Islet of Langerhans (tissue), 1 donor: ENCODE measurements around the gene AFF3.

Experiments
- FAIRE-seq: peaks from one replicate; lab custom pipeline; 2011; peaks lifted over from hg19 to GRCh38; lab: Jason Lieb, UNC

AFF3 gene

GRCh38 chr2:100041385-100041784, 101.0 kb downstream of the AFF3 start:
- FAIRE-seq, result no peak

GRCh38 chr2:100040906-100041305, 101.5 kb downstream of the AFF3 start:
- no peak for FAIRE-seq

- FAIRE-seq, result no peak
Observed at GRCh38 chr2:100039291-100039980, 103.0 kb downstream of the AFF3 start.

- no peak for FAIRE-seq
Observed at GRCh38 chr2:100038011-100038410, 104.4 kb downstream of the AFF3 start.

GRCh38 chr2:100036793-100037192, 105.6 kb downstream of the AFF3 start:
- no peak for FAIRE-seq

GRCh38 chr2:100036026-100036425, 106.4 kb downstream of the AFF3 start:
- FAIRE-seq, result no peak

GRCh38 chr2:100034431-100034830, 108.0 kb downstream of the AFF3 start:
- FAIRE-seq, result no peak

GRCh38 chr2:100033976-100034375, 108.4 kb downstream of the AFF3 start:
- no peak for FAIRE-seq

GRCh38 chr2:100031604-100032003, 110.8 kb downstream of the AFF3 start:
- no peak for FAIRE-seq

GRCh38 chr2:100029460-100029859, 112.9 kb downstream of the AFF3 start:
- no peak for FAIRE-seq

GRCh38 chr2:100021791-100022340, 120.5 kb downstream of the AFF3 start:
- no peak for FAIRE-seq

GRCh38 chr2:100019499-100019898, 122.9 kb downstream of the AFF3 start:
- no peak for FAIRE-seq

- no peak for FAIRE-seq
Observed at GRCh38 chr2:100018341-100019193, 123.8 kb downstream of the AFF3 start.

- no peak for FAIRE-seq
Observed at GRCh38 chr2:100017633-100018032, 124.8 kb downstream of the AFF3 start.

GRCh38 chr2:100016756-100017155, 125.6 kb downstream of the AFF3 start:
- no peak for FAIRE-seq

GRCh38 chr2:100015849-100016248, 126.5 kb downstream of the AFF3 start:
- FAIRE-seq, result no peak

- FAIRE-seq, result no peak
Observed at GRCh38 chr2:100013892-100014677, 128.3 kb downstream of the AFF3 start.

- no peak for FAIRE-seq
Observed at GRCh38 chr2:100012561-100012960, 129.8 kb downstream of the AFF3 start.

- no peak for FAIRE-seq
Observed at GRCh38 chr2:100011272-100011731, 131.1 kb downstream of the AFF3 start.

GRCh38 chr2:100010606-100011005, 131.8 kb downstream of the AFF3 start:
- FAIRE-seq, result no peak

GRCh38 chr2:100009743-100010142, 132.6 kb downstream of the AFF3 start:
- no peak for FAIRE-seq

- no peak for FAIRE-seq
Observed at GRCh38 chr2:100008956-100009355, 133.4 kb downstream of the AFF3 start.
